Activated CD4-positive, alpha-beta T cell treated with anti-CD3 and anti-CD28 coated beads for 36 hours (primary cell): ENCODE measurements around the gene RBP2. TPM values are rescaled to one million over a fixed set of nuclear protein-coding genes. Genes with fewer than 3 reads are reported as not detected.
A peak's percentile ranks its signal among the peaks of the same experiment; 100 is the strongest.

Source experiments
- ATAC-seq: fragments of 200-7000 bp; cut with Tn5 transposase; one replicate; pipeline ENCODE4 v1.10.0; 2021; ENCODE audit warnings: mild to moderate bottlenecking, moderate library complexity
- CTCF ChIA-PET: fragments of 350-600 bp; sonication (Branson Sonifier 250); formaldehyde crosslinking; loops from one replicate; lab custom pipeline; 2021; ENCODE audit warnings: antibody characterized with exemption; lab: Charles Lee
- POLR2A ChIA-PET: fragments of 350-600 bp; sonication (Branson Sonifier 250); formaldehyde crosslinking; loops from one replicate; lab custom pipeline; 2021; ENCODE audit warnings: antibody characterized with exemption, inconsistent platforms; lab: Charles Lee
- DNase-seq: peaks from one replicate; pipeline ENCODE4 v3.0.0-alpha.2; 2020
- H3K27ac Mint-ChIP-seq: one replicate; pipeline ENCODE4 v1.8.0; 2021; ENCODE audit warnings: mixed read lengths
- H3K27me3 Mint-ChIP-seq: one replicate; pipeline ENCODE4 v1.8.0; 2021; ENCODE audit warnings: mixed read lengths
- H3K36me3 Mint-ChIP-seq: one replicate; pipeline ENCODE4 v1.8.0; 2021; ENCODE audit warnings: low read depth, mixed read lengths
- H3K4me1 Mint-ChIP-seq: one replicate; pipeline ENCODE4 v1.8.0; 2021; ENCODE audit warnings: mixed read lengths
- H3K4me3 Mint-ChIP-seq: one replicate; pipeline ENCODE4 v1.8.0; 2021; ENCODE audit warnings: mild to moderate bottlenecking, moderate library complexity, mixed read lengths
- H3K9me3 Mint-ChIP-seq: one replicate; pipeline ENCODE4 v1.8.0; 2021; ENCODE audit warnings: low read depth, mixed read lengths
- intact Hi-C, 2 experiments: fragments of 100-400 bp; cut with DNase I in 1 of 2; cut with micrococcal nuclease in 1 of 2; formaldehyde crosslinking; loops; one replicate each; pipeline versions ENCODE4 v1.14.2 to v1.15.1; 2022 to 2024; cut with DNase I, micrococcal nuclease
- total RNA-seq, 2 experiments: library from RNA; stranded (reverse); gene quantifications; one replicate each; pipeline ENCODE4 v1.2.3, GENCODE V29; 2021

Gene RBP2
- total RNA-seq, result not detected

DNA sequence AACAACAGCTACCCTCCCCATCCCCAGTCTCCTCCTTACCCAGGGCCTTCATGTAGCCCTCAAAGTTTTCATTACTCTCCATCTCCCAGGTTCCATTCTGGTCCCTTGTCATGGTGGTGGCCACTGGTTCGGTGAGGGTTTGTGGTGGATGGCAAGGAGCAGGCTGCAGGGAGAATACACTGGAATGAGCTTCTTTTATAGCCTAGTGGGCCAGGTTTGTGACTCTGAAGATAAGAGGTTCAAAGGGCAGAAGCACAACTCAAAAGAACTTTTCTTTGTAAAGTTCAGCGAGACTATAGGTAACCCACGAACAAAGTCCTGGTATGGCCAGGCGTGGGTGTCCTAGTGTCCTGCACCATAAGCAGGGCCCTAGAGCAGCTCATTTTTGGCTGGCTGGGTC lies at the start of gene RBP2:
RBP2 (minus strand) TSS at position 169 of the 400 bp plus-strand sequence; CDS start at position 112, 57 bp downstream.
- Mint-ChIP-seq H3K27ac (no peak within 1 kb of the TSS), H3K27me3 (no peaks in the 10 kb centered on the region), H3K36me3 (no peaks in the 10 kb centered on the region), H3K4me3 (no peak within 1 kb of the TSS), H3K4me1 (no peaks in the 10 kb centered on the region), H3K9me3 (no peaks in the 10 kb centered on the region)
- CTCF ChIA-PET, result no interaction called here
- ATAC-seq (no peak), DNase-seq (no peak)
- POLR2A ChIA-PET, result no interaction called here
- intact Hi-C loops, result no loop called here

DNA sequence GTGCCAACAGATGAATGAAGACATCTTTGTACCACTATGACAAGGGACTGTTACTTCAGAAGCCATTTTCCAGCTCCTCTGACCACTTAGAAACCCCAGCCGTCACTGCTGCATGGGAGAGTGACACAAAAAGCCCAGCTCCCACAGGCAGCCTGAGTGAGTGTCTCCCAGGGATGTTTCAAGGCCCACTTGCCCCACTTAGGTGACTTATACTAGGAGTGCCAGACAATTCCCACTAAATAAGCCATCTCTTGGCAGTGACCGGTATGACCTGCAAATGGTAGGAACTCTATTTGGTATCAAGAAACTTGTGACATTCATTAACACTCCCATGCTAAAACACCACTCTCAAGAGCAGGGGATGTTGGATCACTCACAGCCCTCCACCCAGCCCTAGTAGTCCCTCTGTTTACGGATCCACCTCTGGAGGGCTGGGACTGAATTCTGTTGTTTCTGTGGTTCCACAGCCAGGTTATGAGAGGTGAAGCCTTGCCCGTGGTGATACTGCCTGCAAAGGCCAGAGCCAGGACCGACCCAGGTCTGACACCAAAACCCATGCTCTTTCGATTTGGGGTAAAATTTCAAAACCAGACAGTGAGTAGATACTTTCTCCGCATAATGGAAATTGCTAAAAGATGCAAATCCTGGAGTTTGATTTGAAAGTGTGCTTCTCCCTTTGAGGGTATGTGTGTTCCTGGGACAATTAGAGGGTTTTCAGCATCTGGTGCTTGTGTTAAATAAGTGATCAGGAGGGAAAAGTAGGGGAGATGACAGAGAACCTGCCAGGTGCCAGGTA lies 48.7 kb upstream of the RBP2 start:
- CTCF ChIA-PET, result interaction anchor here (0.6 to 0.8 kb wide), 4 partner anchors 112 to 1032 kb away, joined by 3 to 4 read pairs (median 3); no protein-coding TSS in a partner anchor
- intact Hi-C loops, result loop anchor here in 1 of 2 experiments (5.0 kb wide), 1 partner anchor 98 kb away; no protein-coding TSS in a partner anchor

DNA sequence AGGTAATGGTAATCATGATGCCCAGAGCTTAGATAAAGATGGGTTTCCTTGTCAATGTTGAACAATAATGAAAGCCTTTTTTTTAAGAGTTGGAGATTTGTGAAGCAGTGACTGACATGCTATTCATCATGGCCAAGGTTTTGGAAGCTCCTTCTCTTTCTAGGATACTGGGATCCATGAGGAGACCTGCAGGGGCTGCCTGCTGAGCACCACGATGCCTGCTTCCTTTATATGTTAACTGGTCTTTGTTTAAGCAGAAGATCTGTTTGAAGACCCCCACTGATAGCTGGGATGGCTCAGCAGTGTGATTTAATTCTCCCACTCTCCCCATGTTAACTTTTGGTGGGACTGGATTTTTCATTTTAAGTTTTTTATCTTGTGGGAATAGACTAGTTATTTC lies 47.4 kb upstream of the RBP2 start:
- H3K36me3 Mint-ChIP-seq, result no peaks in the 10 kb centered on the region
- intact Hi-C loops, result loop anchor here in 1 of 2 experiments (5.0 kb wide), 1 partner anchor 96 kb away; no protein-coding TSS in a partner anchor
- ChIA-PET POLR2A (no interaction called here), CTCF (interaction anchor here (0.6 to 0.8 kb wide), 3 partner anchors 377 to 1034 kb away, joined by 3 read pairs; no protein-coding TSS in a partner anchor)
- no peaks in the 10 kb centered on the region for H3K4me1 Mint-ChIP-seq
- H3K27ac Mint-ChIP-seq, result no peak overlapping the region
- H3K27me3 Mint-ChIP-seq, result no peaks in the 10 kb centered on the region
- H3K9me3 Mint-ChIP-seq, result no peaks in the 10 kb centered on the region
- no peak for ATAC-seq
- DNase-seq, result no peak
- H3K4me3 Mint-ChIP-seq, result no peak overlapping the region

More for the DNA sequence above, 48.7 kb upstream of the RBP2 start:
- Mint-ChIP-seq H3K4me1 (no peaks in the 10 kb centered on the region), H3K27ac (no peak overlapping the region), H3K36me3 (no peaks in the 10 kb centered on the region), H3K4me3 (no peak overlapping the region), H3K9me3 (no peaks in the 10 kb centered on the region), H3K27me3 (no peaks in the 10 kb centered on the region)
- POLR2A ChIA-PET, result no interaction called here
- no peak for ATAC-seq
- DNase-seq, result no peak

DNA sequence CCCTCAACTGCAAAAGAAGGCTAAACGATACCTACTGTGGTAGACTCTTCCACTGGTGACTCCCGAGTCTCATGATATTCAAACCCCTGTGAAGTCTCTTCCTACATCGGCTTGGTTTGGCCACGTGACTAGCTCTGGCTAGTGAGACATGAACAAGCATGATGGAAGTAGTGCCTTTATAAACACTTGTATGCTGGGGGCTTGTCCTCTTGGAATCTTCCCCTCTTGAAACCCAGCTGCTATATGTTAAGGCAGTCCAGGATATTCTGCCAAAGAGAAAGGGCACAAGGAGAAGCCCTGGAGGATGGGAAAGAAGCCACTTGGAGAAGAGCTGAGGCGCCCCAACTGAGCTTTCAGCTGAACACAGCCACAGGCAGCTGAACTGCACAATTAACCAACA lies 46.9 kb upstream of the RBP2 start:
- intact Hi-C loops, result loop anchor here in 1 of 2 experiments (5.0 kb wide), 1 partner anchor 96 kb away; no protein-coding TSS in a partner anchor
- Mint-ChIP-seq H3K4me1 (no peaks in the 10 kb centered on the region), H3K27ac (no peak overlapping the region), H3K36me3 (no peaks in the 10 kb centered on the region), H3K27me3 (no peaks in the 10 kb centered on the region), H3K9me3 (no peaks in the 10 kb centered on the region), H3K4me3 (no peak overlapping the region)
- no peak for ATAC-seq
- CTCF ChIA-PET, result interaction anchor here (0.6 kb wide), 1 partner anchor 378 kb away, joined by 3 read pairs; no protein-coding TSS in a partner anchor
- DNase-seq, result no peak
- POLR2A ChIA-PET, result no interaction called here

DNA sequence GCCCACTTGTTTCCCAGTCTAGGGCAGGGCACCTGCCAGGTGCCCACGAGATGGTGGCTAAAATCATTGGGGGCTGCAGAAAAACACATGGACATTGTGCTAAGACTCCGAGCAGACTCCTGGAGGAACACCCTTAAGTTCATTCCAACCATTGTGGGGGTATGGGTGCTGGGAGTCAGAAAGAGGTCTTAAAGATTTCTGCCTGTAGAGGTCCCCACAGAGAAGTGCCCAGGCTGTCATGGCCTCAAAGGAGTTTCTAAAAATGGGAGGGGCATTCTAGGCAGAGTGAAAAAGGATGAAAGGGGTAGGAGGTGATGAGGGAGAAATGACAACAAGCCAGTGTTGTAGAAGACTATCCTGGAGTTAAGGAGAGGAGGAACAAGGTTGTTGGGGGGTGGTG lies 46.1 kb upstream of the RBP2 start:
- ATAC-seq, result peak; percentile 39

DNA sequence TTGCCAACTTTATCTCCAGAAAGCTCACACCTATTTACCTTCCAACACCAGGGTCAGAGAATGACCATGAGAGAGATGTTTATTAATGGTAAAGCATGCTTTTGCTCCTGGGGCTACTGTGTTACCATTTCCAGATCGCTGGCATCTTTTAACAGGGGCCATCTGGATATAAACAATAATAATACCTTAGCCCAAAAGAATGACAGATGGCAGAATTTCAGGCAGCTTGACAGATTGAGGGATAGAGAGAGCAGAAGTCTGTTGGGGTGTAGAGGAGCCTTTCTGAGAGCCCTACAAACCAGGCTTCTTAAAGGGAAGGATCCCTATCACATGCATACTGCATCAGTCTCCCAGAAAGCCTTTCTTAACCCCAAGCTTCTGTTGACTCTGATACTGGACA lies 45.5 kb upstream of the RBP2 start:
- POLR2A ChIA-PET, result no interaction called here
- CTCF ChIA-PET, result interaction anchor here (1.4 kb wide), 1 partner anchor 11 kb away, joined by 4 read pairs; no protein-coding TSS in a partner anchor
- Mint-ChIP-seq H3K4me3 (no peak overlapping the region), H3K27me3 (no peaks in the 10 kb centered on the region), H3K9me3 (no peaks in the 10 kb centered on the region), H3K36me3 (no peaks in the 10 kb centered on the region), H3K27ac (no peak overlapping the region), H3K4me1 (no peaks in the 10 kb centered on the region)
- ATAC-seq (no peak), DNase-seq (no peak)
- intact Hi-C loops, result loop anchor here (2.0 to 5.0 kb wide), 2 partner anchors 95 kb away; no protein-coding TSS in a partner anchor

More for the DNA sequence above, 46.1 kb upstream of the RBP2 start:
- H3K27me3 Mint-ChIP-seq, result no peaks in the 10 kb centered on the region
- H3K4me1 Mint-ChIP-seq, result no peaks in the 10 kb centered on the region
- H3K9me3 Mint-ChIP-seq, result no peaks in the 10 kb centered on the region
- DNase-seq, result no peak
- CTCF ChIA-PET, result no interaction called here
- H3K4me3 Mint-ChIP-seq, result no peak overlapping the region
- no peak overlapping the region for H3K27ac Mint-ChIP-seq
- no peaks in the 10 kb centered on the region for H3K36me3 Mint-ChIP-seq
- POLR2A ChIA-PET, result no interaction called here
- intact Hi-C loops, result loop anchor here in 1 of 2 experiments (5.0 kb wide), 1 partner anchor 95 kb away; no protein-coding TSS in a partner anchor

DNA sequence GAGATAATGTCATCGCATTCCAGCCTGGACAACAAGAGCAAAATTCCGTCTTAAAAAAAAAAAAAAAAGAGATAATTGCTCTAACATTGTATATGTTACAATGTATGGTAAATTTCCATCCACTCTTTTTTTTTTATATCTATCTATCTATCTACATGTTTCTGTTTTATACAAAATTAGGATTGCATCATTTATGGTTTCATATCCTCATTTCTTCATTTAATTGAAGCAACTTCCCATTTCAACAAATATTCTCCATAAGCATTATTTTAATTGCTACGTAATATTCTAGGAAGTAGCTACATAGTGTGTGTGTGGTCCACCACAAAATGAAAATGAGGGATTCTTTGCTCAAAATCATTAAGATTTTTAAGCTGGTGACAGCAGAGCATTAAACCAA lies 44.8 kb upstream of the RBP2 start:
- Mint-ChIP-seq H3K9me3 (no peaks in the 10 kb centered on the region), H3K27ac (no peak overlapping the region), H3K4me3 (no peak overlapping the region), H3K27me3 (no peaks in the 10 kb centered on the region), H3K4me1 (no peaks in the 10 kb centered on the region), H3K36me3 (no peaks in the 10 kb centered on the region)
- ATAC-seq, result no peak
- intact Hi-C loops, result loop anchor here (2.0 to 5.0 kb wide), 2 partner anchors 94 kb away; no protein-coding TSS in a partner anchor
- DNase-seq, result no peak
- POLR2A ChIA-PET, result interaction anchor here (0.7 kb wide), 1 partner anchor 13 kb away, joined by 4 read pairs; no protein-coding TSS in a partner anchor
- CTCF ChIA-PET, result interaction anchor here (1.4 kb wide), 1 partner anchor 10 kb away, joined by 4 read pairs; no protein-coding TSS in a partner anchor

DNA sequence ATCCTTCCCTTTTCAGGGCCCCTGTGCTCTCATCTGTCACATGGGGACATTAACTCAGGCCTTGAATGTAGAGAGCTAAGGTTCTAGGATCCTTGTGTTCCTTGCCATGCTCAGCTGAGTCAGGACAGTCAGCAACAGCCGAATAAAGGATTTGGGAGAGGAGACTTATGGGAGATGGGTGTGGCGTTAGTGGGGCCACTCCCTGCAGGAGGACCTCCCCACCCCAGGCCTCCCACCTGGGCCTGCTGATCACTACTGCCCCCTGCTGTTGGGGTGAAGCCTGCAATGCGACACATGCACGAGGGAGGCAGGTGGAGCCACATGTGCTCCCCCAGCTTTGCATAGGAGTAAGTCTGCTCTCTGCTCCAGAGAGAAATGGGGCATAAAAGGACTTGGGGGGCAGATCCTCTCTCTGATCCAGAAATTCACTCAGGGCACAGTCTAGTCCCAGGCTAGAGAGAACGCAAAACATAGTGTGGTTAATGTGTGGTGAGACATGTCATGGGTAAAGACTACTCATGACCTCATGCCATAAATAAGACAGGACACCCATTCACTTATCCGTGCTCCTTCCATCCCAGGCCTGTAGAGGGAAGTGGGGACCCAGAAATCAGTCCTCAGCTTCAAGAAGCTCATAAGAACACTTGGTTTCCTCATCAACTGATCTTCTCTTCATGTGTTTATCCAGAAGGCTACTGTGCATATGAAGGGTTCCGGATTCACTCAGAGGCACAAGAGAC lies 43.9 kb upstream of the RBP2 start:
- H3K27me3 Mint-ChIP-seq, result no peaks in the 10 kb centered on the region
- ChIA-PET POLR2A (no interaction called here), CTCF (no interaction called here)
- H3K9me3 Mint-ChIP-seq, result no peaks in the 10 kb centered on the region
- ATAC-seq, result peak; percentile 49
- no peak overlapping the region for H3K27ac Mint-ChIP-seq
- H3K36me3 Mint-ChIP-seq, result no peaks in the 10 kb centered on the region
- H3K4me1 Mint-ChIP-seq, result no peaks in the 10 kb centered on the region
- peak; percentile 56 for DNase-seq
- no peak overlapping the region for H3K4me3 Mint-ChIP-seq
- intact Hi-C loops, result loop anchor here (2.0 to 5.0 kb wide), 2 partner anchors 93 kb away; no protein-coding TSS in a partner anchor

DNA sequence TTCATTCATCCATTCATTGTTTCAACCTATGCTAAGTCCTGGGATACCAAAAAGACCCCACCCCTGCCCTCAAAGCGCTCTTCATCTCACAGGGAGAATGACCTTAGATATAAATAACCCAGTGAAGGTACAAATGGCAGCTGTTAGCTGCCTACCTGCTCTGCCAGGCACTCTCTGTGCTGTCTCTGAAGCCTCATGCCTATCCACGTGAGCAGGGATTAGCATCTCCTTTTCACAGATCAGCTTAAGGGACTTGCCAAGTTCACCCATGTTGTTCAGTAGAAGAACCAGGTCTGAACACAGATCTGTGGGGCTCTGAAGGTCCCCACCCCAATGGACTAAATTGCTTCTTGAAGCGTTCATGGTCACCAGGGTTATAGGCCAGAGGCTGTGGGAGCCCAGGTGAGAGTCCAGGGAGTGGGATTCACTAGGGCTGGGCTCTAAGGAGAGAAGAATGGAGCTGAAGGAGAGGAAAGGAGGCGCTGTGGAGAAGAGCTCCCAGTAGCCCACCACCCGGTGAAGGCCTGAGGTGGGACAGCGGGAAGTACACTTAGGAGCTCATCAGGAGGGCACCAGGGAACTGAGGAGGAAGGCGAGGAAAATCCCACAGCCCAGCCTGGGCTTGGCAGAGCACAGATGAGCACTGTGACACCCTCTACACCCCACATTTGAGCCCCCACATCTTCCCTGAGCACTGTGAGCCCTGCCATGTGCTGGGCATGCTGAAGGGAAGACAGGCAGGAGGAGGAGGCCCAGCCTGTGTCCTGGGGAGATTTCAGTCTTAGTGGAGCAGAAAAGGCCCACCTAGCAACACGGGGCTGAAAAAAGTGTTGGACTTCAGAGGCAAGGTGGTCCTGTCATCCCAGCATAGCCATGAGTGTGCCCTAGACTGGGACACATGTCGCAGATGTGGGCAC lies 42.9 kb upstream of the RBP2 start:
- Mint-ChIP-seq H3K27ac (no peak overlapping the region), H3K4me1 (no peaks in the 10 kb centered on the region), H3K36me3 (no peaks in the 10 kb centered on the region), H3K9me3 (no peaks in the 10 kb centered on the region), H3K4me3 (no peak overlapping the region), H3K27me3 (no peaks in the 10 kb centered on the region)
- CTCF ChIA-PET, result no interaction called here
- POLR2A ChIA-PET, result no interaction called here
- intact Hi-C loops, result no loop called here
- no peak for ATAC-seq
- DNase-seq, result no peak

DNA sequence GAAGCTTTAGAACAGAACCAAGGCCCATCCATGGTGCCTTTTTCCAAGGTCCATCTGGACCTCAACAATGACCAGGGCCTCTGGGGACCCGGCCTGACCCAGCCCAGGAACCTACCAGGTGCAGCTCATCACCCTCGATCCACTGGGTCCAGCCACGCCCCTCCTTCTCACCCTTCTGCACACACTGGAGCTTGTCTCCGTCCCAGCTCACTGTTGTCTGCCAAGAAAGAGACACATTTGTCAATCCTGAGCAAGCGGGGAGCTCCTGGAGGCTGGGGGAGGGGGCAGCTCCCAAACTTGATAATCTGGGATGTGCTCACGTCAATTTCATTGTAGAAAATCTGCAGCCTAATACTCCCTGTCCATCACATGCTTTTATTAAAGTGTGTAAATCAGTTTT lies 42.0 kb upstream of the RBP2 start:
- Mint-ChIP-seq H3K9me3 (no peaks in the 10 kb centered on the region), H3K4me3 (no peak overlapping the region), H3K27me3 (no peaks in the 10 kb centered on the region), H3K4me1 (no peaks in the 10 kb centered on the region), H3K27ac (no peak overlapping the region), H3K36me3 (no peaks in the 10 kb centered on the region)
- POLR2A ChIA-PET, result no interaction called here
- CTCF ChIA-PET, result no interaction called here
- intact Hi-C loops, result no loop called here
- no peak for ATAC-seq
- no peak for DNase-seq
